ENCODE results near the gene DPM3.

Gene DPM3

DNA sequence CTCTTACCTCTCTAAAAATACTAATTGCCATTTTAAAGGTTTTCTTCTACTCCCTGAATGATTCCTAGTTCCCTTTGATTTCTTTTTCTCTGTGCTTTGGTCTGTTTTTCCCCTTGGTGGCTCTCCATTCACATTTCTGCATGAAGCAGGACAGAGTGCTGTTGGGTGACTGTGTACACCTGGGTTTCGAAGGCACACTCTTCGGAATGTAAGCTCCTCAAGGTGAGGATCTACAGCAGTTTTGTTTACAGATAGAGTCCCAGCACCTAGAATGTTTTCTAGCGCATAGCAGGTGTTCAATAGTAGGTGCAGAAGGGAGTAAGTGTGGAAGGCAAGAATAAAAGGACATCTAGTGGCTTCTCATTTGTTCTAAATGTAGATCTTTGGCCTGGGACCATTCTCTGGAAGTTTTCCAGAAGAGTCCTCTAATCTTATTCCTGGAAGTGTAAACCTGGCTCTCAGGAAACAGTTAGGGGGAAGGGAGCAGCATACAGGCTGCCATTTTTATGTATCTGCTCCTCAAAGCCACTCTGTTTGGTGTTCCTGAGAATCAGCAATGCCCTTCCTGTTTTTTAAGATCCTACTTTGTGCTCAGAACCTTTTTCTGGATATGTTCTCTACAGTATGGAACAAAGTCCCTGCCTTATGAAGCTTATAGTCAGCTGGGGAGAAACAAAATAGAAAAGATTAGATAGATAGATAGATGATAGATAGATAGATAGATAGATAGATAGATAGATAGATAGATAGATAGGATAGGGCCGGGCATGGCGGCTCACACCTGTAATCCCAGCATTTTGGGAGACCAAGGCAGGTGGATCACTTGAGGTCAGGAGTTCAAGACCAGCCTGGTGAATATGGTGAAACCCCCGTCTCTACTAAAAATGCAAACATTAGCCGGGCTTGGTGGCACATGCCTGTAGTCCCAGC is 35.5 kb downstream of the DPM3 start:
- no peaks in the 10 kb centered on the region for H3K36me3 ChIP-seq (replicated peaks; ENCODE audit: low read depth, low read length)
- TF ChIP-seq EZH2phosphoT487 (IDR thresholded peaks at IDR 0.05; ENCODE audit: low read depth), result no peak
- TF ChIP-seq, protein P1, sequence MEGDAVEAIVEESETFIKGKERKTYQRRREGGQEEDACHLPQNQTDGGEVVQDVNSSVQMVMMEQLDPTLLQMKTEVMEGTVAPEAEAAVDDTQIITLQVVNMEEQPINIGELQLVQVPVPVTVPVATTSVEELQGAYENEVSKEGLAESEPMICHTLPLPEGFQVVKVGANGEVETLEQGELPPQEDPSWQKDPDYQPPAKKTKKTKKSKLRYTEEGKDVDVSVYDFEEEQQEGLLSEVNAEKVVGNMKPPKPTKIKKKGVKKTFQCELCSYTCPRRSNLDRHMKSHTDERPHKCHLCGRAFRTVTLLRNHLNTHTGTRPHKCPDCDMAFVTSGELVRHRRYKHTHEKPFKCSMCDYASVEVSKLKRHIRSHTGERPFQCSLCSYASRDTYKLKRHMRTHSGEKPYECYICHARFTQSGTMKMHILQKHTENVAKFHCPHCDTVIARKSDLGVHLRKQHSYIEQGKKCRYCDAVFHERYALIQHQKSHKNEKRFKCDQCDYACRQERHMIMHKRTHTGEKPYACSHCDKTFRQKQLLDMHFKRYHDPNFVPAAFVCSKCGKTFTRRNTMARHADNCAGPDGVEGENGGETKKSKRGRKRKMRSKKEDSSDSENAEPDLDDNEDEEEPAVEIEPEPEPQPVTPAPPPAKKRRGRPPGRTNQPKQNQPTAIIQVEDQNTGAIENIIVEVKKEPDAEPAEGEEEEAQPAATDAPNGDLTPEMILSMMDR (IDR thresholded peaks at IDR 0.05; ENCODE audit: low read depth, low read length), result no peak
- H3K4me1 ChIP-seq (ENCODE audit: low read length), result 0 out of 2 replicates have a peak, but pooled peaks cover 4% of the 10 kb centered on the region
- no peak overlapping the region for H2AFZ ChIP-seq (ENCODE audit: low read depth, low read length)
- H3K27ac ChIP-seq (ENCODE audit: low read length), result no peak overlapping the region
- no peak overlapping the region for H3K4me3 ChIP-seq (ENCODE audit: low read length)
- no peak overlapping the region for H3K9ac ChIP-seq (ENCODE audit: low read length)
- peaks cover 19% of the 10 kb centered on the region for H3K27me3 ChIP-seq (ENCODE audit: low read depth, low read length)
- H4K20me1 ChIP-seq (ENCODE audit: insufficient read depth, low read length), result no peaks in the 10 kb centered on the region
- H3K79me2 ChIP-seq (ENCODE audit: low read length), result no peaks in the 10 kb centered on the region
- no peak overlapping the region for H3K4me2 ChIP-seq (ENCODE audit: low read length)
- H3K9me3 ChIP-seq (ENCODE audit: insufficient read depth, low read length), result no peaks in the 10 kb centered on the region

DNA sequence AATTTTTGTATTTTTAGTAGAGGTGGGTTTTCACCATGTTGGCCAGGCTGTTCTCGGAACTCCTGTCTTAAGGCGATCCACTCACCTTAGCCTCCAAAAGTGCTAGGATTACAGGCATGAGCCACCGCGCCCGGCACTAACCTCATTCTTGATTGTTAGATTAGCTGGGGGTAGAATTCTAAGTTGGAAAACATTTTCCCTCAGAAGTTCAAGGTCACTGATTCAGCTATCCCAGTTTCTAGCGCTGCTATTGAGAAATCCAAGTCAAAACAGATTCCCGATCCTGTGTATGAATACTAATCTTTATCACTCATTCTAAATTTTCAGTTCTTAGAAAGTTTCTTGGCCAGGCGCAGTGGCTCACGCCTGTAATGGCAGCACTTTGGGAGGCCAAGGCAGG is 37.0 kb downstream of the DPM3 start:
- H3K9ac ChIP-seq (ENCODE audit: low read length), result no peak overlapping the region
- H3K27me3 ChIP-seq (ENCODE audit: low read depth, low read length), result peaks cover 19% of the 10 kb centered on the region
- no peaks in the 10 kb centered on the region for H3K36me3 ChIP-seq (replicated peaks; ENCODE audit: low read depth, low read length)
- H4K20me1 ChIP-seq (ENCODE audit: insufficient read depth, low read length), result no peaks in the 10 kb centered on the region
- H3K4me3 ChIP-seq (ENCODE audit: low read length), result no peak overlapping the region
- no peaks in the 10 kb centered on the region for H3K9me3 ChIP-seq (ENCODE audit: insufficient read depth, low read length)
- 0 out of 2 replicates have a peak, but pooled peaks cover 2% of the 10 kb centered on the region for H3K4me1 ChIP-seq (ENCODE audit: low read length)
- no peak overlapping the region for H3K4me2 ChIP-seq (ENCODE audit: low read length)
- TF ChIP-seq, protein P1 (IDR thresholded peaks at IDR 0.05; ENCODE audit: low read depth, low read length), result no peak
- TF ChIP-seq EZH2phosphoT487 (IDR thresholded peaks at IDR 0.05; ENCODE audit: low read depth), result no peak
- no peaks in the 10 kb centered on the region for H3K79me2 ChIP-seq (ENCODE audit: low read length)
- H2AFZ ChIP-seq (ENCODE audit: low read depth, low read length), result no peak overlapping the region
- no peak overlapping the region for H3K27ac ChIP-seq (ENCODE audit: low read length)

DNA sequence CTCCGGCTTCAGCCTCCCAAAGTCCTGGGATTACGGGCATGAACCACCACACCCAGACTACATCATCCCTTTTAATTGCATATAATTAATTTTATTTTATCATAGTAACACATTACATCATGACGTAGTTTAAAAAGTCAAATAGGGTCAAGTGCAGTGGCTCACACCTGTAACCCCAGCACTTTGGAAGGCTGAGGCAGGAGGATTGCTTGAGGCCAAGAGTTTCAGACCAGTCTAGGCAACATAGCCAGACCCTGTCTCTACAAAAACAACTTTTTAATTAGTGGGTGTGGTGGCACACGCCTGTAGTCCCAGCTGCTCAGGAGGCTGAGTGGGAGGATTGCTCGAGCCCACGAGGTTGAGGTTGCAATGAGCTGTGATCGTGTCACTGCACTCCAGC is 41.0 kb downstream of the DPM3 start:
- H3K9me3 ChIP-seq (ENCODE audit: insufficient read depth, low read length), result no peaks in the 10 kb centered on the region
- no peak overlapping the region for H3K27ac ChIP-seq (ENCODE audit: low read length)
- H3K79me2 ChIP-seq (ENCODE audit: low read length), result no peaks in the 10 kb centered on the region
- H3K36me3 ChIP-seq (replicated peaks; ENCODE audit: low read depth, low read length), result no peaks in the 10 kb centered on the region
- H3K4me3 ChIP-seq (ENCODE audit: low read length), result no peak overlapping the region
- H4K20me1 ChIP-seq (ENCODE audit: insufficient read depth, low read length), result no peaks in the 10 kb centered on the region
- H2AFZ ChIP-seq (ENCODE audit: low read depth, low read length), result no peak overlapping the region
- H3K4me1 ChIP-seq (ENCODE audit: low read length), result peaks cover 3% of the 10 kb centered on the region
- no peak overlapping the region for H3K9ac ChIP-seq (ENCODE audit: low read length)
- peaks cover 16% of the 10 kb centered on the region for H3K27me3 ChIP-seq (ENCODE audit: low read depth, low read length)
- no peak for TF ChIP-seq EZH2phosphoT487 (IDR thresholded peaks at IDR 0.05; ENCODE audit: low read depth)
- TF ChIP-seq, protein P1 (IDR thresholded peaks at IDR 0.05; ENCODE audit: low read depth, low read length), result no peak
- no peak overlapping the region for H3K4me2 ChIP-seq (ENCODE audit: low read length)

DNA sequence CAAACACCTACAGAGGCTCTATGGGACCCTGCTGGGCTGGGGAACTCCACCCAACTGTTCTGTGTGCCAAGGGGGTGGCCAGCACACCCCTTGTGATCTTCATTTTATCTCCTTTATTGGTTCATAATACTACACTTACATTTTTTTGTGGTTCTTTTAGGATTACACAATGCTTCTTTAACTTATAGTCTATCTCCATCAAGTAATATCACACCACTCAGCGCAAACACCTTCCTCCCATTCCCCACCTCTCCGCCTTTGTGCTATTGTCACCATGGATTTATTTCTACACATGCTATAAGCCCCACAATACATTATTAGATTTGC is 45.7 kb downstream of the DPM3 start:
- Histone ChIP-seq H3K79me2 (ENCODE audit: low read length) (no peaks in the 10 kb centered on the region), H3K4me3 (ENCODE audit: low read length) (no peak overlapping the region), H3K27me3 (ENCODE audit: low read depth, low read length) (peaks cover 16% of the 10 kb centered on the region), H3K27ac (ENCODE audit: low read length) (no peak overlapping the region), H3K9ac (ENCODE audit: low read length) (no peak overlapping the region), H3K36me3 (replicated peaks; ENCODE audit: low read depth, low read length) (no peaks in the 10 kb centered on the region), H3K9me3 (ENCODE audit: insufficient read depth, low read length) (no peaks in the 10 kb centered on the region), H3K4me1 (ENCODE audit: low read length) (peaks cover 14% of the 10 kb centered on the region), H2AFZ (ENCODE audit: low read depth, low read length) (no peak overlapping the region), H3K4me2 (ENCODE audit: low read length) (no peak overlapping the region), H4K20me1 (ENCODE audit: insufficient read depth, low read length) (no peaks in the 10 kb centered on the region)
- TF ChIP-seq, protein P1 (IDR thresholded peaks at IDR 0.05; ENCODE audit: low read depth, low read length), result no peak
- TF ChIP-seq EZH2phosphoT487 (IDR thresholded peaks at IDR 0.05; ENCODE audit: low read depth), result no peak
